Medulla oblongata (tissue), 1 donor: ENCODE results near the gene CD80.

Experiments used
- DNase-seq: peaks from one replicate; pipeline ENCODE4 v3.0.0-alpha.2; 2015; ENCODE audit errors: extremely low spot score

Gene CD80

GRCh38 chr3:119547227-119547626 is 12.2 kb downstream of the CD80 start:
- no peak for DNase-seq

GRCh38 chr3:119543147-119543546 is 16.3 kb downstream of the CD80 start:
- DNase-seq = no peak

- DNase-seq = no peak
Measured at GRCh38 chr3:119542168-119542767, 17.1 kb downstream of the CD80 start.

- DNase-seq = no peak
Measured at GRCh38 chr3:119541547-119541946, 17.9 kb downstream of the CD80 start.

GRCh38 chr3:119538772-119539171 is 20.6 kb downstream of the CD80 start:
- DNase-seq = no peak

- DNase-seq = no peak
Measured at GRCh38 chr3:119536757-119537156, 22.7 kb downstream of the CD80 start.

GRCh38 chr3:119534296-119534695 is 25.1 kb downstream of the CD80 start:
- DNase-seq = no peak

- no peak for DNase-seq
Measured at GRCh38 chr3:119531151-119531550, 28.3 kb downstream of the CD80 start.

GRCh38 chr3:119530456-119530855 is 29.0 kb downstream of the CD80 start:
- DNase-seq = no peak

GRCh38 chr3:119529883-119530282 is 29.5 kb downstream of the CD80 start:
- DNase-seq = no peak

GRCh38 chr3:119527714-119528113 is 31.7 kb downstream of the CD80 start:
- no peak for DNase-seq

GRCh38 chr3:119524931-119525662 is 34.3 kb downstream of the CD80 start:
- DNase-seq = peak; percentile 30

GRCh38 chr3:119518026-119518425 is 41.4 kb downstream of the CD80 start:
- DNase-seq = no peak

- no peak for DNase-seq
Measured at GRCh38 chr3:119517112-119517511, 42.3 kb downstream of the CD80 start.

- DNase-seq = no peak
Measured at GRCh38 chr3:119514637-119515036, 44.8 kb downstream of the CD80 start.

GRCh38 chr3:119510690-119511089 is 48.7 kb downstream of the CD80 start:
- DNase-seq = no peak

GRCh38 chr3:119508172-119508845 is 51.1 kb downstream of the CD80 start:
- DNase-seq = no peak

GRCh38 chr3:119507404-119507803 is 52.0 kb downstream of the CD80 start:
- no peak for DNase-seq

GRCh38 chr3:119506631-119507030 is 52.8 kb downstream of the CD80 start:
- no peak for DNase-seq

GRCh38 chr3:119500901-119501300 is 58.5 kb downstream of the CD80 start:
- no peak for DNase-seq

GRCh38 chr3:119500265-119500664 is 59.1 kb downstream of the CD80 start:
- DNase-seq = no peak

GRCh38 chr3:119498186-119499011 is 61.0 kb downstream of the CD80 start, which contains the start of gene TIMMDC1:
Gene TIMMDC1, plus strand, starts transcription at chr3:119498547. Its CDS starts 187 bp downstream, at chr3:119498734.
- peak; percentile 99 for DNase-seq
